ENCODE results near the gene CFAP57.
"Not testable (repeated sequence)": the region's sequence is repeated elsewhere in the genome, so short reads cannot be mapped to it uniquely, and the experiment has no call there.

The CFAP57 gene

GRCh38 chr1:43174873-43175272, 2.7 kb downstream of the CFAP57 start:
- no peak for DNase-seq (ENCODE audit: low read depth)

DNA sequence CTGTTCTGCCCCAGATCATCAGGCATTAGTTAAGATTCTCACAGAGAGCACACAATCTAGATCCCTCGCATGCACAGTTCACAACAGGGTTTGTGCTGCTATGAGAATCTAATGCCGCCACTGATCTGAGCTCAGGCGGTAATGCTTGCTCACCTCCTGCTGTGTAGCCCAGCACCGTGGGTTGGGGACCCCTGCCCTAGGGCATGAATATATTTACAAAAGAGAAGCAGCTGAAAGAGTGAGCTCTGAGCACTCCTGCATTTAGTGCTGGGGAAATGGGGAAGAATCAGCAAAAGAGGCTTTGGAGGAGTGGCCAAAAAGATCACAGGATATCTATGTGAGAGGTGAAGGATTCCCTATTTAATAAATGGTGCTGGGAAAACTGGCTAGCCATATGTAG, 5.6 kb downstream of the CFAP57 start:
- DNase-seq (ENCODE audit: low read depth), result no peak

GRCh38 chr1:43184388-43184787, 12.3 kb downstream of the CFAP57 start:
- DNase-seq (ENCODE audit: low read depth), result no peak

DNA sequence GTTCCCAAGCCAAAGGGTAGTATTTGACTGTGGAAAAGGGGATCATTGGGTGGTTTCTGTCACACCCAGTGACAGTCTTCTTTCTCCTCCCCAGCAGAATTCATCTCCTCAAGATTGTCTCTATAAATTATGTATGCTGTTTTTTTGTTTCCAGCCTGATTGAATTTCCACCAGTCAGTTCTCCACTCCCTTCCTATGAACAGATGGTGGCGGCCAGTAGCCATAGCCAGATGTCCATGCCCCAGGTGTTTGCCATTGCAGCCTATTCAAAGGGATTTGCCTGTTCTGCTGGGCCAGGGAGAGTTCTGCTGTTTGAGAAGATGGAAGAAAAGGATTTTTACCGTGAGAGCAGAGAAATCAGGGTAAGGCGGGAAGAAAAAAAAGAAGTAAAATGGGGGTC, 12.9 kb downstream of the CFAP57 start:
- DNase-seq (ENCODE audit: low read depth), result no peak

- no peak for DNase-seq (ENCODE audit: low read depth)
These were observed 16.0 kb downstream of the CFAP57 start for GRCh38 chr1:43188106-43188505.

- DNase-seq (ENCODE audit: low read depth), result no peak
These were observed 22.4 kb downstream of the CFAP57 start for GRCh38 chr1:43194509-43194908.

GRCh38 chr1:43197343-43198127, 25.4 kb downstream of the CFAP57 start:
- no peak for DNase-seq (ENCODE audit: low read depth)

- no peak for DNase-seq (ENCODE audit: low read depth)
These were observed 27.1 kb downstream of the CFAP57 start for GRCh38 chr1:43199093-43199726.

DNA sequence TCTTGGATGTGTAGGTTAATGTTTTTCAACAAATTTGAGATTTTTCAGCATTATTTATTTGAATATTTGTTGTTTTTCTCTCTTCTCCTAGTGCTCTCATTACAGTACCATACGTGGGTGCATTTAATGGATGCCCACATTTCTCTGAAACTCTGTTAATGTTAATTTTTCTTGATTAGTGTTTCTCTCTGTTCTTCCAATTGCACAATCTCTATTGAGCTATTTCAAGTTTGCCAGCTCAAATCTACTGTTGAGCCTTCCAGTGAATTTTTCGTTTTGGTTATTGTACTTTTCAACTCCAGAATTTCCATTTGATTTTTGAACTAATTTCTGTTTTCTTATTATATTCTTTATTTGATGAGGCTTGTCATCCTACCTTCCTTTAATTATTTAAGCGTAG, 31.7 kb downstream of the CFAP57 start:
- no peak for DNase-seq (ENCODE audit: low read depth)

GRCh38 chr1:43204394-43204793, 32.3 kb downstream of the CFAP57 start:
- DNase-seq (ENCODE audit: low read depth), result no peak

DNA sequence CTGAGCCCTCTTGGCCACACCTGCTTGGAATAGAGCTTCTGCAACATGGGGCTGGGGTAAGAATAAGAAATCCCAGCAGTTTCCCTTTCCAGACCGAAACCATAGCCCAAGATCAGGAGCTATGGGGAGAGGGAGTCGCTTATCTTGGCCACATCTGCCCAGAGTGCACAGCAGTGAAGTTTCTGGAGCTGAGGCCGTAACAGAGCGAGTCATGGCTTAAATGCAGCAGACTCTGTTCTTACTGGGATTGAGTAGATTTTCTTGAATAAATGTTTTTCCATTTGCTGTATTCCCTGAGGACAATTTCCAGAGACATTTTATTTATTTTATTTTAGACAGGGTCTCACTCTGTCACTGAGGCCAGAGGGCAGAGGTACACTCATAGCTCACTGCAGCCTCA, 33.5 kb downstream of the CFAP57 start:
- no peak for DNase-seq (ENCODE audit: low read depth)

- no peak for DNase-seq (ENCODE audit: low read depth)
These were observed 34.6 kb downstream of the CFAP57 start for GRCh38 chr1:43206600-43207228.

DNA sequence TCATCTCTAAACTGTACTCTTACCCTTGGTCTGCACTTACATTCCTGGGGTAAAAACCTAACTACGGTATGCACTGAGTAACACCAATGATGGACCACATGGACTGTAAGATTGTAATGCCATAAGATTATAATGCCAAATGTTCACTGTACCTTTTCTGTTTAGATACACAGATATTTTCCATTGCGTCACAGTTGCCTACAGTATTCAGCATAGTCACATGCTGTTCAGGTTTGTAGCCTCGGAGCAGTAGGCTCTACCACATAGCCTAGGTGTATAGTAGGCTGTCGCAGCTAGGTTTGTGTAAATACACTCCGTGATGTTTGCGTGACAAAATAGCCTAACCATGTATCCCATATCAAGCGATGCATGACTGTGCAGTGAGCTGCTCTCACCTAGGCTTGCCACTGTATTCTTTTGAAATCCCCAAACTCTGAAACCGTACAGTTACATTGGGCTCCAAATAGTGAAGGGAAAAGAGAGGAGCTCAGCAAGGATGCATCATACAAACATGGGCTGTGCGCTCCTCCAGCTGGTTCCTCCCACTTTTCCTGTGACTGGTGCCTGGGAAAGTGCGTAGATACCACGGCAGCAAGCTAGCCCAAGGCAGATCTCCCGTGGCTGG, 35.2 kb downstream of the CFAP57 start:
- DNase-seq (ENCODE audit: low read depth), result no peak

DNA sequence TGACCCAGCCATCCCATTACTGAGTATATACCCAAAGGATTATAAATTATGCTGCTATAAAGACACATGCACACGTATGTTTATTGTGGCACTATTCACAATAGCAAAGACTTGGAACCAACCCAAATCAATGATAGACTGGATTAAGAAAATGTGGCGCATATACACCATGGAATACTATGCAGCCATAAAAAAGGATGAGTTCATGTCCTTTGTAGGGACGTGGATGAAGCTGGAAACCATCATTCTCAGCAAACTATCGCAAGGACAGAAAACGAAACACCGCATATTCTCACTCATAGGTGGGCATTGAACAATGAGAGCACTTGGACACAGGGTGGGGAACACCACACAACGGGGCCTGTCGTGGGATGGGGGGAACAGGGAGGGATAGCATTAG, 36.1 kb downstream of the CFAP57 start:
- DNase-seq (ENCODE audit: low read depth), result not testable (repeated sequence)

DNA sequence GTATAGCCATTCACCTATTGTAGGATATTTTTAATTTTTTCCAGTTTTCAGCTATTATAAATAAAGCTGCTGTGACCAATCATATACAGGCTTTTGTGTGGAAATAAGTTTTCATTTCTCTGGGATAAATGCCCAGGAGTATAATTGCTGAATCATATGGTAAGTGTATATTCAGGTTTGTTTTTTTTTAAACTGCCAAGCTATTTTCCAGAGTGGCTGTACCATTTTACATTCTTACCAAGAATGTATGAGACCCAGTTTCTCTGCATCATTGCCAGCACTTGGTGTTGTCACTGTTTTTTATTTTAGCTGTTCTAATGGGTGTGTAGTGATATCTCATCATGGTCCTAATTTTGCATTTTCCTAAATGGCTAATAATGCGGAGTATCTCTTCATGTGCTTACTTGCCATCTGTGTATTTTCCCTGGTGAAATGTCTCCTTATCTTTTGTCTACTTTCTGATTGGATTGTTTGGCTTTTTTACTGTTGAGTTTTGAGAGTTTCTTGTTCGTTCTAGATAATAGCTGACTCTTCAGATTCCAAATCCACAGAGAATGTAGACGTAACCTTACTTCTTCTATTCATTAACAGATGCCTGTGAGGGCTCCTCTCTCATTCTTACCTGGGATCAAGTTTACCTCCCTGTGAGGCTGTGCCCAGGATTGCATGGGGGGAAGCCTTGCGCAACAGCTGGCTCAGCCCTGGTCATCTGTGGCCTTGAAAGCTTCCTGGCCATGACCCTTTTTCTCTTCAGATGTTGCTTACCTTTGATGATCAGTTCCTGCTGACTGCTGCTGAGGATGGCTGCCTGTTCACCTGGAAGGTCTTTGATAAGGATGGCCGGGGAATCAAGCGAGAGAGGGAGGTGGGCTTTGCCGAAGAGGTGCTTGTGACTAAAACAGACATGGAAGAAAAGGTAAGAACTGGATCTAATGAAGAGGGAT, 42.6 kb downstream of the CFAP57 start:
- no peak for DNase-seq (ENCODE audit: low read depth)

GRCh38 chr1:43217747-43218146, 45.6 kb downstream of the CFAP57 start:
- no peak for DNase-seq (ENCODE audit: low read depth)

GRCh38 chr1:43220905-43221778, 49.0 kb downstream of the CFAP57 start:
- DNase-seq (ENCODE audit: low read depth), result no peak

- no peak for DNase-seq (ENCODE audit: low read depth)
These were observed 49.7 kb downstream of the CFAP57 start for GRCh38 chr1:43221797-43222196.

- DNase-seq (ENCODE audit: low read depth), result no peak
These were observed 50.7 kb downstream of the CFAP57 start for GRCh38 chr1:43222879-43223278.

DNA sequence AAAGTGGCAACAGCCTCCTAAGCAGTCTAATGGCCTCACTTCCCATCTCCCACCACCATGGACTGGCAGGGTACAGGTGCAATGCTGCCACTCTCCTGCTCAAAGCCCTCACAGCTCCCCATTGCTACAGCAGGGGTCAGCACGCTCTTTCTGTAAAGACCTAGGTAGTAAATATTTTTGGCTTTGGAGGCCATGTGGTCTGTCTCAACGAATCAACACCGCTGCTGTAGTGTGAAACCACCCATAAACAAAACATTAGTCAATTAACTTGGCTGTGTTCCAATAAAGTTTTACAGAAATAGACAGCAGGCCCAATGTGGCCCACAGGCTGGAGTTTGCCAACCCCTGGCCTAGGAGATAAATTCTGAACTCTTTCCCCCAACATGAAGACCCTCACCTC, 53.0 kb downstream of the CFAP57 start:
- DNase-seq (ENCODE audit: low read depth), result no peak
